CD4-positive, alpha-beta T cell treated with Interleukin-21 for 1 hour (primary cell): ENCODE results near the gene WIPF1.
A peak's percentile ranks its signal among the peaks of the same experiment; 100 is the strongest.

Source experiments
- DNase-seq: peaks from one replicate; pipeline ENCODE4 v3.0.0-alpha.2; 2020

WIPF1 gene

GRCh38 chr2:174597345-174598047, at the start of gene WIPF1:
TSS of gene WIPF1 (minus strand) at chr2:174597804. CDS start at chr2:174585573, 12,231 bp downstream.
- DNase-seq, result peak; percentile 89

GRCh38 chr2:174645296-174645695, 47.7 kb upstream of the WIPF1 start:
- DNase-seq, result no peak

- no peak for DNase-seq
Observed at GRCh38 chr2:174644406-174644805, 46.8 kb upstream of the WIPF1 start.

- no peak for DNase-seq
Observed at GRCh38 chr2:174643356-174643755, 45.8 kb upstream of the WIPF1 start.

- no peak for DNase-seq
Observed at GRCh38 chr2:174641168-174641567, 43.6 kb upstream of the WIPF1 start.

- DNase-seq, result no peak
Observed at GRCh38 chr2:174636987-174637386, 39.4 kb upstream of the WIPF1 start.

- DNase-seq, result no peak
Observed at GRCh38 chr2:174635776-174636404, 38.3 kb upstream of the WIPF1 start.

- peak; percentile 61 for DNase-seq
Observed at GRCh38 chr2:174635015-174635593, 37.5 kb upstream of the WIPF1 start.

- DNase-seq, result peak; percentile 77
Observed at GRCh38 chr2:174634130-174635014, 36.8 kb upstream of the WIPF1 start.

- no peak for DNase-seq
Observed at GRCh38 chr2:174633623-174633930, 36.0 kb upstream of the WIPF1 start.

GRCh38 chr2:174632841-174633622, 35.4 kb upstream of the WIPF1 start:
- peak; percentile 44 for DNase-seq

GRCh38 chr2:174631009-174631981, 33.7 kb upstream of the WIPF1 start:
- no peak for DNase-seq

GRCh38 chr2:174630107-174630506, 32.5 kb upstream of the WIPF1 start:
- no peak for DNase-seq

- DNase-seq, result no peak
Observed at GRCh38 chr2:174629506-174629905, 31.9 kb upstream of the WIPF1 start.

- DNase-seq, result no peak
Observed at GRCh38 chr2:174628528-174629169, 31.0 kb upstream of the WIPF1 start.

GRCh38 chr2:174627216-174627615, 29.6 kb upstream of the WIPF1 start:
- no peak for DNase-seq

- DNase-seq, result no peak
Observed at GRCh38 chr2:174624895-174625430, 27.4 kb upstream of the WIPF1 start.

- DNase-seq, result no peak
Observed at GRCh38 chr2:174623690-174624089, 26.1 kb upstream of the WIPF1 start.

- DNase-seq, result no peak
Observed at GRCh38 chr2:174623106-174623637, 25.6 kb upstream of the WIPF1 start.

- DNase-seq, result no peak
Observed at GRCh38 chr2:174621323-174621722, 23.7 kb upstream of the WIPF1 start.
